Measurements from ENCODE around the gene HOXA3. TPM values are rescaled to one million over a fixed set of nuclear protein-coding genes. Genes with fewer than 3 reads are reported as not detected.
A peak's percentile ranks its signal among the peaks of the same experiment; 100 is the strongest.

Gene HOXA3
- total and polyA plus RNA-seq, 4 donors, result 1.9 to 10.7 (median 6.3) TPM

- no peak for TF ChIP-seq CTCF (IDR thresholded peaks at IDR 0.05; ENCODE audit: control extremely low read depth, extremely low read depth)
- no peak overlapping the region for H3K4me3 ChIP-seq
- 43 to 54% methylated on average over 4 of the region's 4 CpGs for WGBS, 2 donors
- H3K27ac ChIP-seq (ENCODE audit: low read depth in 1 of 2, low read length in 1 of 2), result no peak overlapping the region
- H3K36me3 ChIP-seq (ENCODE audit: control insufficient read depth in 4 of 4, insufficient read depth in 4 of 4, low read length in 4 of 4), result no peaks in the 10 kb centered on the region
- H3K9ac ChIP-seq (ENCODE audit: insufficient read depth in 1 of 2, low read length in 2 of 2), result no peak overlapping the region
- peaks cover 0 to 8% (median 0%) of the 10 kb centered on the region in 4 donors for H3K9me3 ChIP-seq (ENCODE audit: control insufficient read depth in 4 of 4, insufficient read depth in 3 of 4, low read length in 3 of 4)
- peaks cover 0 to 97% (median 89%) of the 10 kb centered on the region in 3 donors for H3K27me3 ChIP-seq (ENCODE audit: control insufficient read depth in 3 of 3, insufficient read depth in 3 of 3, low read length in 2 of 3)
- ATAC-seq (ENCODE audit: insufficient read depth, low FRiP score), result no peak
- no peak for DNase-seq
- peaks cover 0 to 19% (median 13%) of the 10 kb centered on the region in 5 donors for H3K4me1 ChIP-seq (ENCODE audit: control insufficient read depth in 5 of 5, insufficient read depth in 5 of 5, low read length in 5 of 5)
Measured at GRCh38 chr7:27182285-27182841, 30.0 kb upstream of the HOXA3 start.

- ATAC-seq (ENCODE audit: insufficient read depth, low FRiP score) (no peak), DNase-seq (peak in 1 of 3 donors; percentile 8)
- 73 to 77% methylated on average over 4 of the region's 4 CpGs for WGBS, 2 donors
- H3K4me1 ChIP-seq (ENCODE audit: control insufficient read depth in 5 of 5, insufficient read depth in 5 of 5, low read length in 5 of 5), result peaks cover 0 to 19% (median 13%) of the 10 kb centered on the region in 5 donors
- TF ChIP-seq CTCF (IDR thresholded peaks at IDR 0.05; ENCODE audit: control extremely low read depth, extremely low read depth), result no peak
- no peak overlapping the region for H3K4me3 ChIP-seq
- H3K9ac ChIP-seq (ENCODE audit: insufficient read depth in 1 of 2, low read length in 2 of 2), result no peak overlapping the region
- H3K27me3 ChIP-seq (ENCODE audit: control insufficient read depth in 3 of 3, insufficient read depth in 3 of 3, low read length in 2 of 3), result peaks cover 0 to 97% (median 89%) of the 10 kb centered on the region in 3 donors
- H3K27ac ChIP-seq (ENCODE audit: low read depth in 1 of 2, low read length in 1 of 2), result no peak overlapping the region
- H3K36me3 ChIP-seq (ENCODE audit: control insufficient read depth in 4 of 4, insufficient read depth in 4 of 4, low read length in 4 of 4), result no peaks in the 10 kb centered on the region
- peaks cover 0 to 9% (median 0%) of the 10 kb centered on the region in 4 donors for H3K9me3 ChIP-seq (ENCODE audit: control insufficient read depth in 4 of 4, insufficient read depth in 3 of 4, low read length in 3 of 4)
Measured at GRCh38 chr7:27181795-27182275, 29.5 kb upstream of the HOXA3 start.

GRCh38 chr7:27180431-27181420 is 28.3 kb upstream of the HOXA3 start:
- ATAC-seq (ENCODE audit: insufficient read depth, low FRiP score) (no peak), DNase-seq (peak in 1 of 3 donors; percentile 5)
- H3K27ac ChIP-seq (ENCODE audit: low read depth in 1 of 2, low read length in 1 of 2), result no peak overlapping the region
- H3K4me3 ChIP-seq, result no peak overlapping the region
- WGBS, 2 donors, result 69 to 82% methylated on average over 12 of the region's 12 CpGs
- peaks cover 8 to 97% (median 88%) of the 10 kb centered on the region in 3 donors for H3K27me3 ChIP-seq (ENCODE audit: control insufficient read depth in 3 of 3, insufficient read depth in 3 of 3, low read length in 2 of 3)
- no peaks in the 10 kb centered on the region for H3K36me3 ChIP-seq (ENCODE audit: control insufficient read depth in 4 of 4, insufficient read depth in 4 of 4, low read length in 4 of 4)
- no peak for TF ChIP-seq CTCF (IDR thresholded peaks at IDR 0.05; ENCODE audit: control extremely low read depth, extremely low read depth)
- peaks cover 0 to 12% (median 0%) of the 10 kb centered on the region in 4 donors for H3K9me3 ChIP-seq (ENCODE audit: control insufficient read depth in 4 of 4, insufficient read depth in 3 of 4, low read length in 3 of 4)
- H3K4me1 ChIP-seq (ENCODE audit: control insufficient read depth in 5 of 5, insufficient read depth in 5 of 5, low read length in 5 of 5), result peaks cover 0 to 19% (median 13%) of the 10 kb centered on the region in 5 donors
- H3K9ac ChIP-seq (ENCODE audit: insufficient read depth in 1 of 2, low read length in 2 of 2), result no peak overlapping the region

Data from lung (tissue), 12 donors.